CD4-positive, alpha-beta T cell (primary cell): Measurements from ENCODE around the gene TMEM87B. TPM values are rescaled to one million over a fixed set of nuclear protein-coding genes. Genes with fewer than 3 reads are reported as not detected.

ENCODE experiments used
- ATAC-seq: fragments of 200-7000 bp; cut with Tn5 transposase; one replicate; pipeline ENCODE4 v1.10.0; 2022; ENCODE audit warnings: mild to moderate bottlenecking; ENCODE audit not compliant: poor library complexity
- CTCF ChIA-PET: fragments of 350-600 bp; sonication (Branson Sonifier 250); formaldehyde crosslinking; loops from one replicate; lab custom pipeline; 2021; ENCODE audit warnings: antibody characterized with exemption, inconsistent platforms; lab: Charles Lee
- POLR2A ChIA-PET: fragments of 350-600 bp; sonication (Branson Sonifier 250); formaldehyde crosslinking; loops from one replicate; lab custom pipeline; 2021; ENCODE audit warnings: antibody characterized with exemption, inconsistent platforms; lab: Charles Lee
- DNase-seq, 14 experiments: peaks; one replicate each; pipeline ENCODE4 v3.0.0-alpha.2; 2013 to 2020; ENCODE audit warnings: mixed read lengths in 2 of 14
- H3K27ac ChIP-seq, 2 donors: one replicate each; pipeline versions ENCODE4 v1.5.1 to v1.7.0; 2013; ENCODE audit warnings: low read length in 2 of 2, low read depth in 1 of 2, mild to moderate bottlenecking in 1 of 2
- H3K27me3 ChIP-seq, 2 experiments: 1 replicate in 1 of 2; 2 replicates in 1 of 2; pipeline versions ENCODE4 v1.6.1 to v1.7.0; 2013; ENCODE audit warnings: low read length in 2 of 2, control low read depth in 1 of 2, mild to moderate bottlenecking in 1 of 2, moderate library complexity in 1 of 2; ENCODE audit not compliant: insufficient read depth in 2 of 2, control insufficient read depth in 1 of 2
- H3K36me3 ChIP-seq: one replicate; pipeline ENCODE4 v1.6.1; 2013; ENCODE audit warnings: low read length, control low read depth; ENCODE audit not compliant: insufficient read depth
- H3K4me1 ChIP-seq: one replicate; pipeline ENCODE4 v1.6.1; 2013; ENCODE audit warnings: low read length, control low read depth; ENCODE audit not compliant: insufficient read depth
- H3K4me3 ChIP-seq: one replicate; pipeline ENCODE4 v1.5.1; 2013; ENCODE audit warnings: mild to moderate bottlenecking, low read length, moderate library complexity
- H3K9me3 ChIP-seq, 2 experiments: 1 replicate in 1 of 2; 2 replicates in 1 of 2; pipeline versions ENCODE4 v1.6.1 to v1.7.0; 2013; ENCODE audit warnings: low read length in 2 of 2, mild to moderate bottlenecking in 2 of 2, control low read depth in 1 of 2, moderate library complexity in 1 of 2; ENCODE audit not compliant: control insufficient read depth in 1 of 2, insufficient read depth in 1 of 2
- H3K27ac Mint-ChIP-seq: one replicate; pipeline ENCODE4 v1.8.0; 2020; ENCODE audit warnings: mixed read lengths
- H3K27me3 Mint-ChIP-seq: one replicate; pipeline ENCODE4 v1.8.0; 2021; ENCODE audit warnings: mixed read lengths
- H3K36me3 Mint-ChIP-seq: one replicate; pipeline ENCODE4 v1.8.0; 2021; ENCODE audit warnings: low read depth, mixed read lengths
- H3K4me1 Mint-ChIP-seq: one replicate; pipeline ENCODE4 v1.8.0; 2021; ENCODE audit warnings: low read depth, mixed read lengths
- H3K4me3 Mint-ChIP-seq: one replicate; pipeline ENCODE4 v1.8.0; 2020; ENCODE audit warnings: mild to moderate bottlenecking, mixed read lengths
- H3K9me3 Mint-ChIP-seq: one replicate; pipeline ENCODE4 v1.8.0; 2020; ENCODE audit warnings: mixed read lengths
- intact Hi-C, 2 experiments: fragments of 100-400 bp; cut with DNase I in 1 of 2; cut with micrococcal nuclease in 1 of 2; formaldehyde crosslinking; loops; one replicate each; pipeline versions ENCODE4 v1.15.1 to v1.9.0; 2023 to 2025; cut with DNase I, micrococcal nuclease
- total RNA-seq, 174 experiments: library from RNA in 2 of 174; stranded (reverse) in 2 of 174; gene quantifications; one replicate each; pipeline ENCODE4 v1.2.3 and lab custom pipeline; 2021 to 2026
- TF ChIP-seq, protein P1 (sequence below): fragments of 200-600 bp; IDR thresholded peaks from one replicate; pipeline ENCODE4 v1.8.0; 2022; ENCODE audit warnings: antibody characterized with exemption, mild to moderate bottlenecking

The TMEM87B gene
- total RNA-seq, 2 experiments from 2014 or later: 8.9 to 12.1 TPM

DNA sequence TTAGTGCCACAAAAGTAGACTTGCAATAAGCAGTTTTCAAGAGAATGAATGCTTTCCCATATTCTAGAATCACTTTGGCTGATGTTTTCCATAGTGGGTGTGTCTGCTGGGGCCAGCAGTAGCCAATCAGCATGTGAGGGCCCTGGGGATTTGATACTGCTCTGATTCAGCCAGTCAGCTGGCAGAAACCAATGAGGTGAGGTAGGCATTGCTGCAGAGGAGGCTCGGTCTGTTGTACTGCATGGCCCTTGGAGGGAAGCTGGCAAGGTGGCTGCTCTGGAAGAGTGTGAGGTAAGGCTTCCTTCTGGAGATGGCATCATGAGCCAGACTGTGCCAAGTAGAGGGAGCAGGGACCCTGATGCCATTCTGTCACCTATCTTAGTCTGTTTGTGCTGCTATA is 22.7 kb downstream of the TMEM87B start:
- Mint-ChIP-seq H3K36me3 (peaks cover 81% of the 10 kb centered on the region), H3K27me3 (no peaks in the 10 kb centered on the region), H3K9me3 (no peaks in the 10 kb centered on the region), H3K4me3 (no peak overlapping the region), H3K27ac (no peak overlapping the region), H3K4me1 (peaks cover 30% of the 10 kb centered on the region)
- no peak overlapping the region for H3K27ac ChIP-seq
- no peaks in the 10 kb centered on the region for H3K27me3 ChIP-seq
- ChIA-PET CTCF (no interaction called here), POLR2A (no interaction called here)
- H3K4me3 ChIP-seq: no peak overlapping the region
- no peaks in the 10 kb centered on the region for H3K4me1 ChIP-seq
- ATAC-seq: no peak
- H3K9me3 ChIP-seq: no peaks in the 10 kb centered on the region
- peaks cover 64% of the 10 kb centered on the region for H3K36me3 ChIP-seq
- no peak for DNase-seq
- TF ChIP-seq, protein P1, sequence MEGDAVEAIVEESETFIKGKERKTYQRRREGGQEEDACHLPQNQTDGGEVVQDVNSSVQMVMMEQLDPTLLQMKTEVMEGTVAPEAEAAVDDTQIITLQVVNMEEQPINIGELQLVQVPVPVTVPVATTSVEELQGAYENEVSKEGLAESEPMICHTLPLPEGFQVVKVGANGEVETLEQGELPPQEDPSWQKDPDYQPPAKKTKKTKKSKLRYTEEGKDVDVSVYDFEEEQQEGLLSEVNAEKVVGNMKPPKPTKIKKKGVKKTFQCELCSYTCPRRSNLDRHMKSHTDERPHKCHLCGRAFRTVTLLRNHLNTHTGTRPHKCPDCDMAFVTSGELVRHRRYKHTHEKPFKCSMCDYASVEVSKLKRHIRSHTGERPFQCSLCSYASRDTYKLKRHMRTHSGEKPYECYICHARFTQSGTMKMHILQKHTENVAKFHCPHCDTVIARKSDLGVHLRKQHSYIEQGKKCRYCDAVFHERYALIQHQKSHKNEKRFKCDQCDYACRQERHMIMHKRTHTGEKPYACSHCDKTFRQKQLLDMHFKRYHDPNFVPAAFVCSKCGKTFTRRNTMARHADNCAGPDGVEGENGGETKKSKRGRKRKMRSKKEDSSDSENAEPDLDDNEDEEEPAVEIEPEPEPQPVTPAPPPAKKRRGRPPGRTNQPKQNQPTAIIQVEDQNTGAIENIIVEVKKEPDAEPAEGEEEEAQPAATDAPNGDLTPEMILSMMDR: no peak
- intact Hi-C loops: no loop called here

DNA sequence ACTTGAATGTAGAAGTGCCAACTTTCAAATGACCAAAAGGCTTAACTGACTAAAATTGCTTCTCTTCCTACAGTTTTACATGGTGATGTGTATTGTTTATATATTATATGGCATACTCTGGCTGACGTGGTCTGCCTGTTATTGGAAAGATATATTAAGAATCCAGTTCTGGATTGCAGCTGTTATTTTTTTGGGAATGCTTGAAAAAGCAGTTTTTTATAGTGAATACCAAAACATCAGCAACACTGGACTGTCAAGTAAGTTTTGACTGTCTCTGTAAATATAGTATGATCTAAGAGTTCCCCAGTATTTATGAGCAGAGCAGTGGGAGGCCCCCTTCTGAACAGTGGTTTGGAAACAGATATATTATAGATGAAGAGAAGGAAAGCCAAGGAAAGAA is 26.2 kb downstream of the TMEM87B start:
- Mint-ChIP-seq H3K36me3 (peaks cover 82% of the 10 kb centered on the region), H3K27me3 (no peaks in the 10 kb centered on the region), H3K4me1 (peaks cover 11% of the 10 kb centered on the region), H3K4me3 (no peak overlapping the region), H3K27ac (no peak overlapping the region), H3K9me3 (no peaks in the 10 kb centered on the region)
- Histone ChIP-seq H3K36me3 (peaks cover 66% of the 10 kb centered on the region), H3K27me3 (no peaks in the 10 kb centered on the region), H3K4me1 (no peaks in the 10 kb centered on the region), H3K27ac (no peak overlapping the region), H3K4me3 (no peak overlapping the region), H3K9me3 (no peaks in the 10 kb centered on the region)
- POLR2A ChIA-PET: no interaction called here
- CTCF ChIA-PET: no interaction called here
- intact Hi-C loops: no loop called here
- DNase-seq: no peak
- no peak for ATAC-seq
- TF ChIP-seq, protein P1: no peak

DNA sequence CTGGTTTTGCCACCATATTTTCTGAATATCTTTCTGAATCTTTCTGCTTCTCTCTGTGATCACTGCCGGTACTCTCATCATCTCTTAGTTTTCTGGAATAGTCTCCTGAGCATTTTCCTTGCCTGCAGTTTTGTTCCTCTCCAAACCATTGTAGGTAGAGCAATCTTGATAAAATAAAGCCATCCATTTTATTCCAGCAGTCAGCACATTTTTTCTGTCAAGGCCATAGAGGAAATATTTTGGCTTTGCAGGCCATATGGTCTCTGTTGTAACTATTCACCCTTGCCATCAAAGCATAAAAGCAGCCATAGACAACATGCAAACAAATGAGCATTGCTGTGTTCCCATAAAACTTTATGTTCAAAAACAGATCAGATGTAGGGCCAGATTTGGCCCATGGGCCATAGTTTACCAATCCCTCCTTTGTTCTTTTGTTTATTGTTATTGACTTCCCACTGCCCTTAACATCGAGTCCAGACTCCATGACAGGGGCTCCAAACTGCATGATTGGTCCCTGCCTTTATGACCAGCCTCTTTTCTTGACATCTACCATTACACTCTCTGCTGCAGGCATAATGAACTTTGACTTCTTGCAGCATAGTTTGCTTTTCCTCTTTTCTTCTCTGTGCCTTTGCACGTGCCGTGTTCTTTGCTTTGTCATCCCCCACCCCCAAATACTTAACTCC is 29.8 kb downstream of the TMEM87B start:
- Histone ChIP-seq H3K4me1 (no peaks in the 10 kb centered on the region), H3K27ac (no peak overlapping the region), H3K27me3 (no peaks in the 10 kb centered on the region), H3K4me3 (no peak overlapping the region), H3K9me3 (no peaks in the 10 kb centered on the region), H3K36me3 (peaks cover 87% of the 10 kb centered on the region)
- H3K9me3 Mint-ChIP-seq: no peaks in the 10 kb centered on the region
- CTCF ChIA-PET: no interaction called here
- no peak for ATAC-seq
- H3K4me3 Mint-ChIP-seq: no peak overlapping the region
- intact Hi-C loops: no loop called here
- peaks cover 90% of the 10 kb centered on the region for H3K36me3 Mint-ChIP-seq
- H3K27me3 Mint-ChIP-seq: no peaks in the 10 kb centered on the region
- TF ChIP-seq, protein P1: no peak
- POLR2A ChIA-PET: no interaction called here
- no peak for DNase-seq
- peaks cover 12% of the 10 kb centered on the region for H3K4me1 Mint-ChIP-seq
- H3K27ac Mint-ChIP-seq: no peak overlapping the region
